Measurements from ENCODE around the gene MSH2. TPM values are rescaled to one million over a fixed set of nuclear protein-coding genes. Genes with fewer than 3 reads are reported as not detected.

MSH2 gene
- total RNA-seq, 1 experiment from 2014 or later: 139 TPM

DNA sequence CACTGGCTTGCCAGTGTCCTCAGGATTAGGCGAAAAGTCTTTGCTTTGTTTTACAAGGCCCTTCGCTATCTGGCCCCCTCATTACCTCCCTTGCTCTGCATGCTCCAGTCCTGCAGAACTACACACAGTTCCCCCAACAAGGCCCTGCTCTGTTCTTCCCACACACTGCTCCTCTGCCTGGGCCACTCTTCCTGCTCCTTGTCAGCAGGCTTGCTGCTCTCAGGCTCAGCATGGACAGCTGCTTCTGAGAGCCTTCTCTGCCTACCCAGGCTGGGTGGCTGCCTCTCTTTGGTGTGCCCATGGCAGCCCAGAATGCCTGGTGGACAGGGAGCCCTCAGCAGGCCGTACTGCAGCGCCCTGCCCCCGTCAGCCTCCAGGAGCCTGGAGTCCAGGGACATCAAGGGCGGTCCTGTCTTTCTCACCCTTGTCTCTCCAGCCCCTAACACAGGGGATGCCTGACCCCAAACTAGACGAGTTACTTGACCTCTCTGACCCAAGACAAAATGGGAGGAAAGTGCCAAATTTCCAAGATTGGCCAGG lies 111.1 kb downstream of the MSH2 start:
- H3K27ac ChIP-seq (ENCODE audit: insufficient read length, low read depth, low read length): no peak overlapping the region
- H3K27ac Mint-ChIP-seq: peak overlapping the region in 2 of 3 experiments; percentile 57 to 59; a peak in 3 of 7 replicates
- no peak overlapping the region for H2AK5ac ChIP-seq (ENCODE audit: insufficient read length, low read length)
- H4K8ac ChIP-seq (replicated peaks; ENCODE audit: insufficient read length, low read depth, low read length): no peak overlapping the region
- H3K56ac ChIP-seq (ENCODE audit: insufficient read length, low read depth, low read length): no peak overlapping the region
- H3K9me3 Mint-ChIP-seq: no peaks in the 10 kb centered on the region
- no peaks in the 10 kb centered on the region for H3K9me3 ChIP-seq (ENCODE audit: control insufficient read depth, low read depth, low read length)
- no peaks in the 10 kb centered on the region for H3K4me1 ChIP-seq (ENCODE audit: insufficient read depth, low read length)
- no peaks in the 10 kb centered on the region for H3K79me1 ChIP-seq (ENCODE audit: insufficient read depth, low read depth, low read length, poor library complexity, severe bottlenecking)
- no peak overlapping the region for H3T11ph ChIP-seq (ENCODE audit: low read length)
- H3K9ac ChIP-seq (ENCODE audit: extremely low read depth, insufficient read length, low read length): no peak overlapping the region
- H2BK120ac ChIP-seq (ENCODE audit: low read depth, low read length, poor library complexity, severe bottlenecking): no peak overlapping the region
- no peak overlapping the region for H2BK5ac ChIP-seq (ENCODE audit: insufficient read length, low read length)
- DNase-seq: no peak
- WGBS (ENCODE audit: extremely low coverage, insufficient read length, low lambda C conversion rate): no CpG with 5 or more reads among the region's 7 CpGs
- no peak overlapping the region for H3K4ac ChIP-seq (ENCODE audit: low read depth, low read length)
- no peak overlapping the region for H2BK20ac ChIP-seq (ENCODE audit: low read depth, low read length, poor library complexity, severe bottlenecking)
- H4K91ac ChIP-seq (ENCODE audit: insufficient read length, low read depth, low read length): no peak overlapping the region
- H3K4me3 Mint-ChIP-seq: no peak overlapping the region
- no peak overlapping the region for H2BK12ac ChIP-seq (ENCODE audit: insufficient read length, low read depth, low read length)
- no peak overlapping the region for H2AFZ ChIP-seq (ENCODE audit: low read length)
- TF ChIP-seq, protein P1, sequence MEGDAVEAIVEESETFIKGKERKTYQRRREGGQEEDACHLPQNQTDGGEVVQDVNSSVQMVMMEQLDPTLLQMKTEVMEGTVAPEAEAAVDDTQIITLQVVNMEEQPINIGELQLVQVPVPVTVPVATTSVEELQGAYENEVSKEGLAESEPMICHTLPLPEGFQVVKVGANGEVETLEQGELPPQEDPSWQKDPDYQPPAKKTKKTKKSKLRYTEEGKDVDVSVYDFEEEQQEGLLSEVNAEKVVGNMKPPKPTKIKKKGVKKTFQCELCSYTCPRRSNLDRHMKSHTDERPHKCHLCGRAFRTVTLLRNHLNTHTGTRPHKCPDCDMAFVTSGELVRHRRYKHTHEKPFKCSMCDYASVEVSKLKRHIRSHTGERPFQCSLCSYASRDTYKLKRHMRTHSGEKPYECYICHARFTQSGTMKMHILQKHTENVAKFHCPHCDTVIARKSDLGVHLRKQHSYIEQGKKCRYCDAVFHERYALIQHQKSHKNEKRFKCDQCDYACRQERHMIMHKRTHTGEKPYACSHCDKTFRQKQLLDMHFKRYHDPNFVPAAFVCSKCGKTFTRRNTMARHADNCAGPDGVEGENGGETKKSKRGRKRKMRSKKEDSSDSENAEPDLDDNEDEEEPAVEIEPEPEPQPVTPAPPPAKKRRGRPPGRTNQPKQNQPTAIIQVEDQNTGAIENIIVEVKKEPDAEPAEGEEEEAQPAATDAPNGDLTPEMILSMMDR (conservative IDR thresholded peaks at IDR 0.05): no peak
- peaks cover 28 to 44% of the 10 kb centered on the region in 2 experiments for H3K4me1 Mint-ChIP-seq
- no peaks in the 10 kb centered on the region for H3K27me3 ChIP-seq (ENCODE audit: insufficient read depth, low read length)
- H3K18ac ChIP-seq (ENCODE audit: insufficient read length, low read depth, low read length): no peak overlapping the region
- peak overlapping the region; percentile 33; the same call in 1 of the 2 replicates for H2BK15ac ChIP-seq (ENCODE audit: low read depth, low read length)
- H3K14ac ChIP-seq (ENCODE audit: insufficient read depth, low read length): no peak overlapping the region
- H3K23me2 ChIP-seq (ENCODE audit: insufficient read length, low read depth, low read length, poor library complexity, severe bottlenecking): no peaks in the 10 kb centered on the region
- no peaks in the 10 kb centered on the region for H3K79me2 ChIP-seq (ENCODE audit: insufficient read depth, low read length)
- H3K27me3 Mint-ChIP-seq (ENCODE audit: low read depth): peaks cover 3% of the 10 kb centered on the region; the same call in 1 of the 2 replicates
- no peaks in the 10 kb centered on the region for H4K20me1 ChIP-seq (ENCODE audit: control insufficient read depth, insufficient read depth, insufficient read length)
- peaks cover 0 to 16% (median 6%) of the 10 kb centered on the region in 3 experiments; a peak in 6 of 7 replicates for H3K36me3 Mint-ChIP-seq (ENCODE audit: insufficient read depth in 1 of 3, low read depth in 3 of 3)
- no peak overlapping the region for H3K23ac ChIP-seq (ENCODE audit: insufficient read length, low read depth, low read length)
- H3K4me2 ChIP-seq (ENCODE audit: insufficient read depth, insufficient read length, low read length): no peak overlapping the region
- peak overlapping the region; percentile 43 for H4K5ac ChIP-seq (ENCODE audit: insufficient read length, low read depth, low read length)
